T-helper 17 cell (primary cell): ENCODE results near the gene ZNF444. TPM values are rescaled to one million over a fixed set of nuclear protein-coding genes. Genes with fewer than 3 reads are reported as not detected.

Source experiments
- ATAC-seq: fragments of 150-1000 bp; cut with Tn5 transposase; 2 replicates; pipeline ENCODE4 v1.10.0; 2021; ENCODE audit warnings: mild to moderate bottlenecking, moderate library complexity
- DNase-seq, 3 donors: peaks; one replicate each; pipeline versions ENCODE4 v3.0.0 to v3.0.0-alpha.2; 2020 to 2021
- H3K9me3 ChIP-seq: one replicate; pipeline ENCODE4 v1.7.0; 2013; ENCODE audit warnings: low read length, mild to moderate bottlenecking; ENCODE audit not compliant: control insufficient read depth, poor library complexity, severe bottlenecking
- H3K27ac Mint-ChIP-seq: one replicate; pipeline ENCODE4 v1.8.0; 2022; ENCODE audit warnings: mild to moderate bottlenecking, moderate library complexity, mixed read lengths
- H3K27me3 Mint-ChIP-seq: one replicate; pipeline ENCODE4 v1.8.0; 2022; ENCODE audit warnings: mixed read lengths
- H3K36me3 Mint-ChIP-seq: one replicate; pipeline ENCODE4 v1.8.0; 2022; ENCODE audit warnings: low read depth, mixed read lengths
- H3K4me1 Mint-ChIP-seq: one replicate; pipeline ENCODE4 v1.8.0; 2022; ENCODE audit warnings: mild to moderate bottlenecking, mixed read lengths
- H3K4me3 Mint-ChIP-seq: one replicate; pipeline ENCODE4 v1.8.0; 2022; ENCODE audit warnings: mild to moderate bottlenecking, moderate library complexity, mixed read lengths
- total RNA-seq, 4 donors: library from RNA in 2 of 4; stranded (reverse) in 2 of 4; gene quantifications; one replicate each; pipeline ENCODE4 v1.2.3 and lab custom pipeline; 2022 to 2026

ZNF444 gene
- total RNA-seq, 2 donors from 2014 or later = 12.3 to 16.7 TPM

DNA sequence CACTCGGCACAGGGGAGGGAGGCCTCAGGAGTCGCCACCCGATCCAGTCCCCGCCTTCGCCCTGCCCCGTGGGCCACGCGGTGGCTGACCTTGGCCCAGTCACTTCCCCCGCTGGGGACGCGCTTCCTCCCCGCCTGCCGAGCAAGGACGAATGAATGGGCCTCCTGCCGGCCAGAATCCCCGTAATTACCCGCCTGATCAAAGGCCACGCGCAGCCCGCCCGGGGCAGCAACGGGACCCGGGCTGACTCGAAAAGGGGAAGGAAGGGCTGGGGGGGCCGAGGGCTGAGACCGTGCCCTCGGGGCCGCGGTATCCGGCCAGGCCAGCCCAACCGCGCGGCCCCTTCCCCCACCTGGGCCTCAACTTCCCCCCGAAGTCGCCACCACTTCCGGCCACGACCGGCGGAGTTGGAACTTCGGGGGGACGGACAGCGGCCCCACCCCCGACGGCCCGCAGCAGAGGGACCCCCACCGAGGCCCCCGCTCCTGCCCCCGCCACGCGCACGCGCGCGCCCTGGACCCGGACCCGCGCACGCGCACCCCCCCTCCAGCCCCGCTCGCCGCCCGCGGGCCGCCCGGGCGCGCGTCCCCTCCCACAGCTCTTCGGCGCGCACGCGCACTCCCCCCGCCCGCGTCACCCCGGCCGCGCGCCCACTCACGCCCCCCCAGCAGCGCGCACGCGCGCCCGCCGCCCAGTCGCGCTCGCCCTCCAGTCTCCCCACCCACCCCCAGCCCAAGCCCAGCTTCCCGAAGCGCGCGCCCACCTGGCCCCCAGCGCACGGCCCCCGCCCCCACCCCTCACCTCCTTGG, 20.5 kb upstream of the ZNF444 start:
- H3K4me1 Mint-ChIP-seq = peaks cover 24% of the 10 kb centered on the region

DNA sequence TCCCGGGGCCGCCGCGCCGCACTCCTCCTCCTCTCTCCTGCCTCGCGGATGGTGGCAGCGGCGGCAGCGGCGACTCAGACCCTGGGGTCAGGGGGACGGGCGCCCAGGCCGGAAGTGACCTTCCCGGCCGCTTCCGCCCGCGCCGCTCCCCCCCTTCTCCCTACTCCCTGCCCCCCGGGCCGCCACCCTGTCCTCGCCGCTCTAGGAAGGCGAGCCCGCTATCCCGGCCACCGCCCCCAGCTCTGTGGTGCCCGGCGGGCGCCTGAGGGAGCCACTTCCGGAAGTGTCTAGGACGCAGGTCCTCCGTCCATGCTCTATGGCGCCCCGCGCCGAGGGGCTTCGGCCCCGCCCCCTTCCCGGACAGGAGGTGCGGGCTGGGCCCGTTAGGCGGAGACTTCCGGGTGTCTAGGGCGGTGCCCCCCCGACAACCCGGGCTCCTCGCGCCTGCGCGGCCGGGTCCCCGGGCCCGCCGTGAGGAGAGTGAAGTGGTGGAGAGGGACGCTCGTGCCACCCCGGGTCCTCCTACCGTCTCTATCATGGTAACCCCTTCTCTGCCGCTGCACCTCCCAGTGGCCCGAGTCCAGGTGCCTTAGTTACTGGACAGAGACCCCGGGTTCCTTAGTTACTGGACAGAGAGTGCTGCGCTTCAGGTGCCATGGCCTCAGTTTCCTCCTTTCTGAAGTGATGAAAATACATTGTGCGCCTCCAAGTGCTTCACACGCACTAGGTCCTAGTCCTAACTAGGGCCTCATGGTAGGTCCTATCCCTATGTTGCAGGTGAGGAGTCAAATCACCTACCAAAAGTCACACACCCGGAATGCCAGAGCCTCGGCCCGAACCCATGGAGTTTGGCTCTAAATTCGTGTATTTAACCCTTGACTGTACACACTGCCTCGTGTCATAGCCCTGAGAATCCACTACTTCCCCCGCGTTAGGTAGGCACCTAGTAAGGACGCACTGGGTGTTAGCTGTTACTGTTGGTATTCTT, 19.6 kb upstream of the ZNF444 start, which contains the start of gene ZNF787:
TSS of gene ZNF787 (minus strand) at position 116 of the 988 bp plus-strand sequence. CDS start 18,078 bp downstream, outside the sequence.
- ATAC-seq (peak; percentile 89), DNase-seq (peak; percentile 93 to 97 (median 94))
- no peaks in the 10 kb centered on the region for H3K9me3 ChIP-seq
- peak within 1 kb of the TSS; percentile 94 for H3K4me3 Mint-ChIP-seq
- no peaks in the 10 kb centered on the region for H3K27me3 Mint-ChIP-seq
- H3K4me1 Mint-ChIP-seq = peaks cover 24% of the 10 kb centered on the region
- no peaks in the 10 kb centered on the region for H3K36me3 Mint-ChIP-seq
- H3K27ac Mint-ChIP-seq = peak within 1 kb of the TSS; percentile 88

More for the DNA sequence above, 20.5 kb upstream of the ZNF444 start:
- ATAC-seq = peak; percentile 33
- DNase-seq = peak; percentile 71 to 86 (median 79)
- H3K4me3 Mint-ChIP-seq = peak overlapping the region; percentile 94
- H3K36me3 Mint-ChIP-seq = no peaks in the 10 kb centered on the region
- H3K27me3 Mint-ChIP-seq = no peaks in the 10 kb centered on the region
- no peaks in the 10 kb centered on the region for H3K9me3 ChIP-seq
- peak overlapping the region; percentile 88 for H3K27ac Mint-ChIP-seq

DNA sequence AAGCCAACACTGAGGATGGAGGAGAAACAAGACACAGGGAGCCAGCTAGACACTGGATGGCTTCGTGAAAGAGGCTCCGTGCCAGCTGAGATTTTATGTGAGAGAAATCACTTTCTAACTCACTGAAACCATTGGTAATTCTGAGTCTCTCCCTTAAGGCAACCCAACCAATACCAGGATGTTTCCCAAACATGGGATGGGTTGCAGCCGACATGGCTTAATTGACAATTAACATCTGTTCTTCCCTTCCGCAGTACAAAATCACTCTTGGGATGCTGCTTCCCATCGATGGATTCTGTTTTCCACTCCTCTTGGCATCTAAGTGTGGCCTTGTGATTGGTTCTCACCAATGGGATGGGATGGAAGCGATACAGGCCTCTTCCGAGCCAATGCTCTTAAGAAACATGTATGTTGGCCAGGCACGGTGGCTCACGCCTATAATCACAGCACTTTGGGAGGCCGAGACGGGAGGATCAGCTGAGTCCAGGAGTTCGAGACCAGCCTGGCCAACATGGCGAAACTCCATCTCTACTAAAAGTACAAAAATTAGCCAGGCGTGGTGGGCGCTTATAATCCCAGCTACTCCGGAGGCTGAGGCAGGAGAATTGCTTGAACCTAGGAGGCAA, 17.7 kb upstream of the ZNF444 start:
- peaks cover 16% of the 10 kb centered on the region for H3K4me1 Mint-ChIP-seq
- H3K27ac Mint-ChIP-seq = no peak overlapping the region
- H3K4me3 Mint-ChIP-seq = no peak overlapping the region
- no peaks in the 10 kb centered on the region for H3K27me3 Mint-ChIP-seq
- H3K36me3 Mint-ChIP-seq = no peaks in the 10 kb centered on the region
- no peaks in the 10 kb centered on the region for H3K9me3 ChIP-seq
- no peak for ATAC-seq
- no peak for DNase-seq

DNA sequence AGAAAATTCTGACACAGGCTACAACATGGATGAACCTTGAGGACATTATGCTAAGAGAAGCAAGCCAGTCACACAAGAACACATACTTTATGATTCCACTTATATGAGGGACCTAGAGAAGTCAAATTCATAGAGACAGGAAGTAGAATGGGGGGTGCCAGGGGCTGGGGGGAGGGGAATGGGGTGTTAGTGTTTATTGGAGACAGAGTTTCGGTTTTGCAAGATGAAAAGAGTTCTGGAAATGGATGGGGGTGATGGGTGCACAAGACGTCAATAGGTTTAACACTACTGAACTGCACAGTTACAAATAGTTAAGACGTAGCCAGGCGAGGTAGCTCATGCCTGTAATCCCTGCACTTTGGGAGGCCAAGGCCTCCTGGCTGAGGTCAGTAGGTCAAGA, 16.5 kb upstream of the ZNF444 start:
- peaks cover 7% of the 10 kb centered on the region for H3K4me1 Mint-ChIP-seq
- no peak for DNase-seq
- no peaks in the 10 kb centered on the region for H3K36me3 Mint-ChIP-seq
- no peaks in the 10 kb centered on the region for H3K27me3 Mint-ChIP-seq
- H3K27ac Mint-ChIP-seq = no peak overlapping the region
- no peak for ATAC-seq
- H3K4me3 Mint-ChIP-seq = peak overlapping the region; percentile 1
- no peaks in the 10 kb centered on the region for H3K9me3 ChIP-seq

DNA sequence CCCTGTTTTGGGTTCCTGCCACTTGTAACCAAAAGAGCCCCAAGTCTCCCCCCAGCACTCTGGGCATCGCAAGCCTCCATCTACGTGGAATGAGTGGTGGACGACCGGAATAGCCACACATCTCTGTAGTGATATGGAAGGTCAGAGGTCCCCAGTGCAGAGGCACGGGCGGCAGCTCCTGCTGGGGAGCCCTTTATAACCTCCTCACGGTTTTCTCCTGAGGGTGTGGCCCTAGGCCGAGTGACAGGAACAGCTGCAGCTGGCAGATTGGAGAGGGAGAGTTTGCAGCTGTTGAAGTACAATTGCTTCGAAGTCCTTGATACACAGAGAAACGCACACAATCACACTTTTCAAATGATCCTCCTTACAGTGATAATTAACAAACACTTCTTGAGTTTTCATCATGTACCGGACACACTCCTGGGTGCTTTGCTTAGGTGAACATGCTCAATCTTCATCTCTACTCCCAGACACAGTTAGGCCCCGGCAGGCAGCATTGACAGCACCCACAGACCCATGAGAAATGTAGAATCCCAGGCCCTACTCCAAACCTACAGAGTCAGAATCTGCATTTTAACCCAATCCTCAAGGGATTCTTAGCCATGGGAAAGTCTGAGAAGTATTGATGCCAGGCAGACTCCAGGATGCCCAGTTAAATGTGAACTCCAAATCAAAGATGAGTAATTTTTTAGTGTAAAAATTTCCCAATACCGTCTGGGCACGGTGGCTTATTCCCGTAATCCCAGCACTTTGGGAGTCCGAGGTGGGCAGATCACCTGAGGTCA, 15.1 kb upstream of the ZNF444 start:
- Mint-ChIP-seq H3K4me3 (no peak overlapping the region), H3K4me1 (peaks cover 4% of the 10 kb centered on the region), H3K27me3 (no peaks in the 10 kb centered on the region), H3K36me3 (no peaks in the 10 kb centered on the region), H3K27ac (no peak overlapping the region)
- no peaks in the 10 kb centered on the region for H3K9me3 ChIP-seq
- DNase-seq (no peak), ATAC-seq (no peak)

DNA sequence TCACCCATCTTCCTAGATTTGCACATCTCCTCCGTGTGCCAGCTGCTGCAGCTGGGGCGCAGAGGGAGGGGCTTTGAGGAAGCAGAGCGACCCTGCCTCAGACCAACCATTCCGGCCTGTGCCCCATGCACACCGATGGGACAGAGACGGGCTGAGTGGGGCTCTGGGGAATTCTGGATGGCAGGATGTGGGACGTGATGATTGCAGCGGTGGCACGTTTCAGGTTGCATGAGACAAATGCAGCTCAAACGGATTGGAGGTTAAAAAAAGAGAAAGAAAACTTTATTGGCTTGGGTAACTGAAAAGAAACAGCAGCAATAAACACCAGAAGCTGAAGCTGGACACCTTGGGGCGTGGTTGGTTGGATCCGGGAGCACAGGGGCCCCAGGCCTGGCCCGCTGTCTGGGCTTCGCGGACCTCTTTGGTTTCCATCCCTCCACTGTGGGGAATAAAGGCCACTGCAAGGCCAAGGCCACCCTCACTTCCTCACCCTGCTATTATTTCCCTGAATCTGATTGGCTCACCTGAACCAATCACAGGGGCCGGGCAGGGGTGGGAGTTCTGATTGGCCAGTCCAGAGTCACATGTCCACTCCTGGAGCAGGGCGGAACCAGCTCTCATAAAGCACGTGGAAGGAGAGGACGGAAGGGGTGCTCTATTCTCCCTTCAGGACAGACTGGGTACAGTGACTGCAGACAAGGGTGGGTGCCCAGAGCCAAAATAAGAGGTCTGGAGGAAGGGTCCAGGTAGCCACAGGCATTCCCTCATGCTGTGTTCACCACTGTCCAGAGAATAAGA, 13.9 kb upstream of the ZNF444 start:
- ATAC-seq = no peak
- Mint-ChIP-seq H3K27me3 (no peaks in the 10 kb centered on the region), H3K4me3 (no peak overlapping the region), H3K4me1 (no peaks in the 10 kb centered on the region), H3K36me3 (no peaks in the 10 kb centered on the region), H3K27ac (no peak overlapping the region)
- DNase-seq = no peak
- H3K9me3 ChIP-seq = no peaks in the 10 kb centered on the region

DNA sequence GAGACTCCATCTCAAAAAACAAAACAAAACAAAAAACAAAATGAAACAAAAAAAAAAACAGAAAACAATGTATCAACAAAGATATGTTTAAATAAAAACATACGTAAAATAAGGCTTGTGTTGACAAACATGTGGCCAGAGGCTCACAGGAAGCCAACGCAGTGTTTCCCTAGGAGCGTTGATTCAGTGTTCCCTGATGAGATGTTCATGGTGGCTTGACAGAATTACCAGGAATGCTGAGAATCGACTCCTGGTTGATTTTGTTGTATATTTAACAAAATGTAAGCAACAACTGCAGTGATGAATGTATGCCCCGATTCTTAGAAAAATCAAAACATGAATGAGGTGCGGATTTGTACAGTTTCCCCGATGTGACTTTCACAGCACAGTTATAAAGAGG, 11.1 kb upstream of the ZNF444 start:
- no peaks in the 10 kb centered on the region for H3K27me3 Mint-ChIP-seq
- ATAC-seq (no peak), DNase-seq (no peak)
- H3K4me3 Mint-ChIP-seq = no peak overlapping the region
- H3K36me3 Mint-ChIP-seq = no peaks in the 10 kb centered on the region
- H3K9me3 ChIP-seq = no peaks in the 10 kb centered on the region
- H3K27ac Mint-ChIP-seq = no peak overlapping the region
- H3K4me1 Mint-ChIP-seq = no peaks in the 10 kb centered on the region

DNA sequence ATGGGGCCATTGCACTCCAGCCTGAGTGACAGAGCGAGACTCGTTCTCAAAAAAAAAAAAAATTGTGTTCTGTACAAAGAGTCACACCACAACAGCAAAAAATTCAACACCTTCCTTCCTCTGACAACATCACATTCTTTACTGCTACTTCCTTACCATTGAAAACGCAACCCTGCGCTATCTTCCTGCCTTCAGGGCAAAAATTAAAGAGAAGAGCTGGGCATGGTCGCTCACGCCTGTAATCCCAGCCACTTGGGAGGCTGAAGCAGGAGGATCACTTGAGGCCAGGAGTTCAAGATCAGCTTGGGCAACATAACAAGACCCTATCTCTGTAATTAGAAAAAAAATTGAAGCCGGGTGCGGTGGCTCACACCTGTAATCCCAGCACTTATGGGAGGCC, 9.4 kb upstream of the ZNF444 start:
- Mint-ChIP-seq H3K27me3 (no peaks in the 10 kb centered on the region), H3K27ac (no peak overlapping the region), H3K4me1 (no peaks in the 10 kb centered on the region), H3K4me3 (no peak overlapping the region), H3K36me3 (no peaks in the 10 kb centered on the region)
- DNase-seq (no peak), ATAC-seq (no peak)
- H3K9me3 ChIP-seq = no peaks in the 10 kb centered on the region

DNA sequence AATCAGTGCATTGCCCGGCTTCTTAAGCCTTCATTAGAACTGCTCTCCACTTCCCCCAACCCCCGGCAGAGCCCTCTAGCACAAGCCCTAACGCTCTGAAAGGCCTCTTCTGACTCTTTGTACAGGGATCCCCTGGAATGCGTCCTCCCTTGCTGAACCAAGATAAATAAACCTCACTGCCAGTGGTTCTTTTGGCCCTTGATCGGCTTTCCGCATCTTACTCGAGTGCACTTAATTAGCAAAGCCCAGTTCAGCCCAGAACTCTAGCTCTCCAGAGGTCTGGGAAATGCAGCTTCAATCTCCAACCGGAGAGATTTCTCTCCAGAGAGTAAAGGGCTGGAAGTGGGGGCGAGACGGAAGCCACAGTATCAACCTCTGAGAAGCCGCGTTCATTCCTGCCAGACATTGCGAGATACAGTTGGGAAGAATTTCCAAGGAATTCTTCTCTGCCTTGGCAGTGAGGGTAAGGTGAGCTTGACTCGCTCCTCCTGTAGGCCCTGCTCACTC, 8.7 kb upstream of the ZNF444 start:
- ATAC-seq = no peak
- H3K27ac Mint-ChIP-seq = no peak overlapping the region

DNA sequence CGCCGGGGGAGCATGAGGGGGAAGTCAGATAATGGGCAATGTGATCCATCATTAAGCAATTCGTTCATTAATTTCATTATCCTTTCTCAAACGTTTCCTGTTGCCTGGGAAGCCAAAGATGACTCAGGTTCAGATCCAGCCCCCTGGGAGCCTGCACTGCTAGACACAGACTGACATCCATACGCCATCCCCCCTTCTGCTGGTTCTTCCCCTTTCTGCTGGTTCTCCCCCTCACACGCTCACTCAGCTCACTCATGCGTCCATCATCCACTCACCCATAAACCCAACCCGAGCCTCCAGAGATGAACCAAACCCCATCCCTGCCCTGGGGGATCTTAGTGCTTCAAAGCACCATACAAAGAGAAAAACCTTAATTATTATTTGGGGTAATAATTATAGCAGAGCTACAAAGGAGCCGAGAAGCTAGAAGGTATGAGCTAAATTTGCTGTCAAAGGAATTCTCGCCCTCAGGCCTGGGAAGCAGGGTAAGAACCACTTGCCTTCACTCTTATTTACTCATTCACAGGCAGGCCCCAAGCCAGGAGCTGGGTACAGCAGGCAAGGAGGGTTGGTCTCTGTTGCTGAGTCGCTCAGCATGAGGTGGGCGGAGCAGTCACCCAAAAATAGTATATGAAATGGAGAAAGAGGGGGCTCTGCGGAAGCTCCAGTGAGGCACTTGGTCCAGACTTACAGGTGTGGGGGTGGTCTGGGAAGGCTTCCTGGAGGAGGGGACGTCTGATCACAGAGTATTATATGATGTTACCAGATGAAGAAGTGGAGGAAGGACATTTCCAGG, 7.0 kb upstream of the ZNF444 start:
- no peak overlapping the region for H3K27ac Mint-ChIP-seq
- no peaks in the 10 kb centered on the region for H3K36me3 Mint-ChIP-seq

More for the DNA sequence above, 8.7 kb upstream of the ZNF444 start:
- no peaks in the 10 kb centered on the region for H3K36me3 Mint-ChIP-seq
- H3K4me1 Mint-ChIP-seq = no peaks in the 10 kb centered on the region
- DNase-seq = no peak
- H3K4me3 Mint-ChIP-seq = no peak overlapping the region
- no peaks in the 10 kb centered on the region for H3K27me3 Mint-ChIP-seq
- H3K9me3 ChIP-seq = no peaks in the 10 kb centered on the region

DNA sequence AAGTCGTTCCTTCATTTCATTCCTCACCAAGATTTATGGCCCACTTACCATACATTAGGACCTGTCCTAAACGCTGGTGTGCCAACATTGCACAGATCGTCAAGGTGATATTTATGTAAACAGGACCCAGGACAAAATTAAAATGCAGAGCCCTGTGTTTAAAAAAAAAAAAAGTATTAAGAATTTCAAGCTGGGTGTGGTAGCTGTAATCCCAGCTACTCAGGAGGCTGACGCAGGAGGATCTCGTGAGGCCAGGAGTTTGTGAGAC, 6.5 kb upstream of the ZNF444 start:
- Mint-ChIP-seq H3K4me3 (no peak overlapping the region), H3K36me3 (no peaks in the 10 kb centered on the region), H3K27ac (no peak overlapping the region), H3K4me1 (no peaks in the 10 kb centered on the region), H3K27me3 (no peaks in the 10 kb centered on the region)
- no peak for DNase-seq
- H3K9me3 ChIP-seq = no peaks in the 10 kb centered on the region
- ATAC-seq = no peak

More for the DNA sequence above, 7.0 kb upstream of the ZNF444 start:
- ATAC-seq (peak; percentile 61), DNase-seq (no peak)
- H3K9me3 ChIP-seq = no peaks in the 10 kb centered on the region
- Mint-ChIP-seq H3K4me3 (no peak overlapping the region), H3K4me1 (no peaks in the 10 kb centered on the region), H3K27me3 (no peaks in the 10 kb centered on the region)
